Heart right ventricle (tissue), 16 donors: ENCODE results near the gene RAD9A. TPM values are rescaled to one million over a fixed set of nuclear protein-coding genes. Genes with fewer than 3 reads are reported as not detected.
A peak's percentile ranks its signal among the peaks of the same experiment; 100 is the strongest.

Experiments
- ATAC-seq, 8 donors: fragments of 200-7000 bp; cut with Tn5 transposase; one replicate each; pipeline ENCODE4 v1.9.1; 2020; ENCODE audit warnings: mild to moderate bottlenecking in 8 of 8, moderate library complexity in 8 of 8, moderate number of reproducible peaks in 1 of 8
- DNase-seq, 2 donors: peaks; one replicate each; pipeline ENCODE4 v3.0.0-alpha.2; 2020
- H3K27ac ChIP-seq, 10 donors: fragments of 200-600 bp; sonication (generic) in 2 of 10; one replicate each; pipeline versions ENCODE4 v1.5.0 to v1.8.0; 2020 to 2022; ENCODE audit warnings: mild to moderate bottlenecking in 3 of 10
- H3K27me3 ChIP-seq, 7 donors: fragments of 200-600 bp; one replicate each; pipeline ENCODE4 v1.8.0; 2021 to 2022; ENCODE audit warnings: mild to moderate bottlenecking in 2 of 7
- H3K36me3 ChIP-seq, 9 donors: fragments of 200-600 bp; sonication (generic) in 1 of 9; one replicate each; pipeline versions ENCODE4 v1.5.0 to v1.8.0; 2020 to 2022; ENCODE audit warnings: mild to moderate bottlenecking in 2 of 9
- H3K4me1 ChIP-seq, 9 donors: fragments of 200-600 bp; sonication (generic) in 1 of 9; one replicate each; pipeline versions ENCODE4 v1.5.0 to v1.8.0; 2020 to 2022; ENCODE audit warnings: mild to moderate bottlenecking in 4 of 9
- H3K4me3 ChIP-seq, 10 donors: fragments of 200-600 bp; sonication (generic) in 2 of 10; one replicate each; pipeline versions ENCODE4 v1.5.0 to v1.8.0; 2020 to 2022; ENCODE audit warnings: mild to moderate bottlenecking in 7 of 10, moderate library complexity in 2 of 10
- H3K9me3 ChIP-seq, 11 donors: fragments of 200-600 bp in 10 of 11; sonication (generic) in 2 of 11; one replicate each; pipeline versions ENCODE4 v1.5.0 to v1.8.0; 2013 to 2022; ENCODE audit warnings: mild to moderate bottlenecking in 2 of 11, control low read depth in 1 of 11, moderate library complexity in 1 of 11
- WGBS, 2 donors: extraction: QIAGEN DNeasy Blood & Tissue Kit; methylation state at CpG; one replicate each; pipeline ENCODE4 v1.1.7; 2013; ENCODE audit warnings: inconsistent platforms in 1 of 2; 5-methylcytosine and 5-hydroxymethylcytosine counted together
- intact Hi-C, 10 donors: fragments of 100-400 bp; cut with DNase I; formaldehyde crosslinking; loops; one replicate each; pipeline versions ENCODE4 v1.11.1 to v1.14.2; 2022
- polyA plus RNA-seq, 2 donors: library from polyadenylated mRNA; stranded (reverse); fragments of 200-250 nt; gene quantifications; one replicate each; pipeline ENCODE4 v1.2.3, GENCODE V29; 2013
- total RNA-seq, 10 donors: library from RNA; stranded (reverse); fragmentation: NEBNext Ultra II Directional in 3 of 10; extraction: Animal tissue kit (Norgen Biotek cat#: 25700) in 3 of 10; gene quantifications; one replicate each; pipeline versions ENCODE4 v1.2.1 to v1.2.4, GENCODE V29; 2021 to 2023
- TF ChIP-seq, protein P1 (sequence below), 9 donors: fragments of 200-600 bp; sonication (generic) in 2 of 9; IDR thresholded peaks; one replicate each; pipeline versions ENCODE4 v1.5.0 to v1.8.0; 2021 to 2022; ENCODE audit warnings: antibody characterized with exemption in 9 of 9, mild to moderate bottlenecking in 5 of 9, moderate library complexity in 1 of 9
- donor health status: Arrhythmogenic right ventricular cardiomyopathy.
- donor health status: ischemic (EF 13 %, LVEDD 7.1; RV severe dilation, severe dysfunction).
- donor health status: healthy with polysubstance abuse.
- donor health status: DM: no; HTN: yes; CAD: no.
- donor health status: DM: no; HTN: no; CAD: no.
- donor health status: ischemic (EF 25% LVEDD 6.9; RV normal size, moderate dysfunction).
- donor health status: ischemic (EF 25% LVEDD 5.7; RV mildly dilated, moderate dysfunction).
- donor health status: healthy.
- donor health status: DM: yes; HTN: yes; CAD: no.
- donor health status: Ischemic cardiomyopathy.
- donor health status: ischemic (EF 35%, LVEDD 5.7; RV mildly dilated, moderate dysfunction).
- donor health status: nonischemic (EF 11% LVEDD 7.7; RV severe dilation, severe dysfunction).
- donor health status: DM: yes; HTN: yes; CAD: no.
- donor health status: PGD.
- donor health status: ischemic (EF 29% LVEDD 5.4; RV normal size, mild dysfunction).
- donor health status: nonischemic (EF 23%, LVEDD 6.1; RV moderate dilation, normal function).

RAD9A gene
- total and polyA plus RNA-seq, 12 donors: 4.8 to 15.0 (median 6.5) TPM

GRCh38 chr11:67406969-67407687, 15.3 kb downstream of the RAD9A start:
- Histone ChIP-seq H3K4me1 (peaks cover 0 to 78% (median 20%) of the 10 kb centered on the region in 9 donors), H3K27ac (peak overlapping the region in 2 of 10 donors; percentile 7 to 99), H3K4me3 (peak overlapping the region in 1 of 10 donors; percentile 2), H3K36me3 (no peaks in the 10 kb centered on the region), H3K27me3 (peaks cover 0 to 35% (median 26%) of the 10 kb centered on the region in 7 donors), H3K9me3 (no peaks in the 10 kb centered on the region)
- ATAC-seq: peak in 1 of 8 donors; percentile 10
- 56 to 59% methylated on average over 12 of the region's 12 CpGs for WGBS, 2 donors
- intact Hi-C loops: loop anchor here in 1 of 10 donors (5.0 kb wide), 1 partner anchor 60 kb away; the partner anchor contains the start of gene TMEM134
- TF ChIP-seq, protein P1, sequence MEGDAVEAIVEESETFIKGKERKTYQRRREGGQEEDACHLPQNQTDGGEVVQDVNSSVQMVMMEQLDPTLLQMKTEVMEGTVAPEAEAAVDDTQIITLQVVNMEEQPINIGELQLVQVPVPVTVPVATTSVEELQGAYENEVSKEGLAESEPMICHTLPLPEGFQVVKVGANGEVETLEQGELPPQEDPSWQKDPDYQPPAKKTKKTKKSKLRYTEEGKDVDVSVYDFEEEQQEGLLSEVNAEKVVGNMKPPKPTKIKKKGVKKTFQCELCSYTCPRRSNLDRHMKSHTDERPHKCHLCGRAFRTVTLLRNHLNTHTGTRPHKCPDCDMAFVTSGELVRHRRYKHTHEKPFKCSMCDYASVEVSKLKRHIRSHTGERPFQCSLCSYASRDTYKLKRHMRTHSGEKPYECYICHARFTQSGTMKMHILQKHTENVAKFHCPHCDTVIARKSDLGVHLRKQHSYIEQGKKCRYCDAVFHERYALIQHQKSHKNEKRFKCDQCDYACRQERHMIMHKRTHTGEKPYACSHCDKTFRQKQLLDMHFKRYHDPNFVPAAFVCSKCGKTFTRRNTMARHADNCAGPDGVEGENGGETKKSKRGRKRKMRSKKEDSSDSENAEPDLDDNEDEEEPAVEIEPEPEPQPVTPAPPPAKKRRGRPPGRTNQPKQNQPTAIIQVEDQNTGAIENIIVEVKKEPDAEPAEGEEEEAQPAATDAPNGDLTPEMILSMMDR (IDR thresholded peaks at IDR 0.05): no peak
- no peak for DNase-seq

GRCh38 chr11:67407688-67408163, 15.9 kb downstream of the RAD9A start:
- Histone ChIP-seq H3K36me3 (no peaks in the 10 kb centered on the region), H3K4me1 (peaks cover 0 to 72% (median 14%) of the 10 kb centered on the region in 9 donors), H3K27ac (peak overlapping the region in 2 of 10 donors; percentile 7 to 99), H3K9me3 (no peaks in the 10 kb centered on the region), H3K4me3 (peak overlapping the region in 1 of 10 donors; percentile 2), H3K27me3 (peaks cover 0 to 41% (median 31%) of the 10 kb centered on the region in 7 donors)
- no peak for DNase-seq
- intact Hi-C loops: loop anchor here in 1 of 10 donors (5.0 kb wide), 1 partner anchor 60 kb away; the partner anchor contains the start of gene TMEM134
- WGBS, 2 donors: 68 to 69% methylated on average over 12 of the region's 12 CpGs
- ATAC-seq: no peak
- TF ChIP-seq, protein P1 (IDR thresholded peaks at IDR 0.05): no peak

DNA sequence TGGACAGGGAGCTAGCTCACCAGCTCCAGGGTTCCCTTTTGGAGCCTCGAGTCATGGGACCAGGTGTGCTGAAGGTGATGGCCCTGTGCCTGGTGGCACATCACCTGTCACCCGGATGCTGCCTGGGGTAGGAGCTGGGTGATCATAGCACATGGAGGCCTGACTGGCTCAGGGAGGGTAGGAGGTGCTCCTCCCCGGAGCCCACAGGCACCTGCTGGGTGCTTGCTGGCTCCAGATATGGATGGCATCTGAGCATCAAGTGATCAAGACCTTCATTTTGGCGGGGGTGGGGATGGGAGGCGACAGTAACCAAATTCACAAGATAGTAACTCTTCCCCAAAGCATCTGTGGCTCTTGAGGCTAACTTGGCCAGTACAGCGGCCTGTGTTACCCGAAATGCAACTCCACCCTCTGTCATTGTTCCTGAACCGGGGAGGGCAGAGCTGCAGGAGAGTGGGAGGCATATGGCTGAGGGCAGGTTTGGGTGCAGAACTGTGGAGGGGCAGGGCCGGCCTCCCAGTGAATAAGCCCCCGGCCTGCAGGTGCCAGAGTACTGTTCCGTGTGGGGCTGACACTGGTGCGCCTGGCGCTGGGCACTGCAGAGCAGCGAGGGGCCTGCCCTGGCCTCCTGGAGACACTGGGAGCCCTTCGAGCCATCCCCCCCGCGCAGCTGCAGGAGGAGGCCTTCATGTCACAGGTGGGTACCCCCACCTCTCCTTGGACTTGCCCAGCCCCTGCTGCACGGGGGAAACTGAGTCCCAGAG, 16.8 kb downstream of the RAD9A start:
- TF ChIP-seq, protein P1 (IDR thresholded peaks at IDR 0.05): no peak
- intact Hi-C loops: loop anchor here in 1 of 10 donors (5.0 kb wide), 1 partner anchor 59 kb away; the partner anchor contains the start of gene TMEM134
- Histone ChIP-seq H3K4me1 (peaks cover 0 to 63% (median 5%) of the 10 kb centered on the region in 9 donors), H3K9me3 (no peaks in the 10 kb centered on the region), H3K36me3 (no peaks in the 10 kb centered on the region), H3K27me3 (peaks cover 0 to 48% (median 40%) of the 10 kb centered on the region in 7 donors), H3K4me3 (peak overlapping the region in 1 of 10 donors; percentile 41), H3K27ac (peak overlapping the region in 1 of 10 donors; percentile 99)
- ATAC-seq: no peak
- DNase-seq: no peak
- 82 to 85% methylated on average over 18 of the region's 18 CpGs for WGBS, 2 donors

- DNase-seq (no peak), ATAC-seq (no peak)
- H3K4me3 ChIP-seq: peak overlapping the region in 2 of 10 donors; percentile 20 to 41
Observed at GRCh38 chr11:67409261-67409666, 17.5 kb downstream of the RAD9A start.

More at GRCh38 chr11:67409261-67409666, 17.5 kb downstream of the RAD9A start:
- Histone ChIP-seq H3K9me3 (no peaks in the 10 kb centered on the region), H3K4me1 (peaks cover 0 to 57% (median 0%) of the 10 kb centered on the region in 9 donors), H3K27me3 (peaks cover 0 to 54% (median 45%) of the 10 kb centered on the region in 7 donors), H3K27ac (peak overlapping the region in 1 of 10 donors; percentile 99), H3K36me3 (no peaks in the 10 kb centered on the region)
- intact Hi-C loops: loop anchor here in 1 of 10 donors (5.0 kb wide), 1 partner anchor 58 kb away; the partner anchor contains the start of gene TMEM134
- TF ChIP-seq, protein P1 (IDR thresholded peaks at IDR 0.05): no peak
- 70 to 79% methylated on average over 24 of the region's 24 CpGs for WGBS, 2 donors
